ENCODE data around the gene VWA3B. TPM values are rescaled to one million over a fixed set of nuclear protein-coding genes. Genes with fewer than 3 reads are reported as not detected.

VWA3B gene
- total RNA-seq = 0.13 TPM in 1 of 2 replicates, not detected in the other

DNA sequence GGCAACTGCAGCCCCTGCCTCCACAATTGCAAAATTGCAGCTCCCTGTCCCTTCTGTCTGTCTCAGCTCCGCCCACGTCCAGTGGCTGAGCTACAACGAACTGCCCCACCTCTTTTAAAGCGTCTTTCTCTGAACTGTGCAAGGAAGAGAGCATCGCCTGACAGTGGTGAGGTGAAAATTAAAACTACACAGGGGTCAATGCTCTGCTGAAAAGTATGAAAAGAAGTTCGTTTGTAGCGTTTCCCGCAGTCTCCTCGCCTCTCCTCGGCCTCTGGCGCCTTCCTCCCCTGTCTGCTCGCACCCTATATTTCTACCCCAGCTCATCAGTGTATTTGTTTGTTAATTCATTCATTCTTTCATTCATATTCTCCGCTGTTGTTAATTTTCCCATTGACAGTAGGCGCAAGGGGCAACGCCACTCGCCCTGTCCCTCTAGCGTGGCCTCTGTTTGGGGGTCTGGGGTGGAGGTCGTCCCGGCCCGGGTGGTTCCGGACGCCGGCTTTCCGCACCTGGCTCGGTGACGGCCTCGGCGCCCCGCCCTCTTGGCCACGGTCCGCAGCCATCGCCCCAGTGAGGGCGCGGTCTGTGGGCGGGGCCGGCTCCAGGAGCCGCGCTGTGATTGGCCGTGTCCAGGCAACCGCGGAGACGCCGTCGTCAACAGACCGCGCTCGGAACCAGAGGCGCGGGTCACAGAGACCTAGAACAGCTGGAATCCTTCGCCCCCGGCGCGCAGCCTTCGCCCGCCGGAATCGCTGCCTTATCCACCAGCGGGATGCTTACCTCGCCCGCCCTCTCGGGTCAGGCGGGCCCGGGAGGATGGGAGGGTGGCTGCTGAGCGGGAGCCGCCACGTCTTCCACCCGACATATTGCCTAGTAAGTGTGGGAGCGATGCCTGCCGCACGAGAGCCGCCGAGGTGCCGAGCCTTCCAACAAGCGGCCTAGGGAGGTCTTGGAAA is at the start of gene VWA3B:
VWA3B (plus strand) TSS at position 677 of the 956 bp plus-strand sequence. CDS start 5,926 bp downstream, outside the sequence.
- Histone ChIP-seq H3K27me3 (ENCODE audit: control insufficient read depth, insufficient read depth, low read length) (peaks cover 4% of the 10 kb centered on the region), H3K36me3 (ENCODE audit: control insufficient read depth, insufficient read depth, low read length) (no peaks in the 10 kb centered on the region), H3K4me3 (ENCODE audit: low read depth, low read length) (peak within 1 kb of the TSS; percentile 45)
- TF ChIP-seq, protein P1, sequence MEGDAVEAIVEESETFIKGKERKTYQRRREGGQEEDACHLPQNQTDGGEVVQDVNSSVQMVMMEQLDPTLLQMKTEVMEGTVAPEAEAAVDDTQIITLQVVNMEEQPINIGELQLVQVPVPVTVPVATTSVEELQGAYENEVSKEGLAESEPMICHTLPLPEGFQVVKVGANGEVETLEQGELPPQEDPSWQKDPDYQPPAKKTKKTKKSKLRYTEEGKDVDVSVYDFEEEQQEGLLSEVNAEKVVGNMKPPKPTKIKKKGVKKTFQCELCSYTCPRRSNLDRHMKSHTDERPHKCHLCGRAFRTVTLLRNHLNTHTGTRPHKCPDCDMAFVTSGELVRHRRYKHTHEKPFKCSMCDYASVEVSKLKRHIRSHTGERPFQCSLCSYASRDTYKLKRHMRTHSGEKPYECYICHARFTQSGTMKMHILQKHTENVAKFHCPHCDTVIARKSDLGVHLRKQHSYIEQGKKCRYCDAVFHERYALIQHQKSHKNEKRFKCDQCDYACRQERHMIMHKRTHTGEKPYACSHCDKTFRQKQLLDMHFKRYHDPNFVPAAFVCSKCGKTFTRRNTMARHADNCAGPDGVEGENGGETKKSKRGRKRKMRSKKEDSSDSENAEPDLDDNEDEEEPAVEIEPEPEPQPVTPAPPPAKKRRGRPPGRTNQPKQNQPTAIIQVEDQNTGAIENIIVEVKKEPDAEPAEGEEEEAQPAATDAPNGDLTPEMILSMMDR (IDR thresholded peaks at IDR 0.05; ENCODE audit: insufficient read depth, low read length, severe bottlenecking) = no peak
- DNase-seq (ENCODE audit: low read depth) (peak; percentile 54), FAIRE-seq (no peak)

DNA sequence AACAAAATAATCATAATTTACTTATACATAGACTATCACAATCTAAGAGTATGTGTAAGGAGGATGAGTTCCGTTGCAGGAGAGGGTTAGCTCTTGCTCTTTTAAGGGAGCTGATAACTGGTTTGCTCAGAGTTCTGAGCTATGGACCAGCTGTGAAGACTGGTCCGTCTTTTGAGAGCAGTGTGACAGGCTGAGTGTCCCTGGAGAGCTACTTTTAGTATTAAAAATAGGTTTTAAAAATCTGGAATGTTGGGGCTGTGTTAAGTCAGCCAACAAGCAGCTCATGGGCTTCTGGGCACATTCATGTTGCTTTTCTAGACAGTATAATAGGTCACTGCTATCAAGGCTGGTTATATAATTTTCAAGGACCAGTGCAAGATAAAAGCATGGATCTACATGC is 49.8 kb upstream of the VWA3B start:
- no peak for FAIRE-seq
- no peaks in the 10 kb centered on the region for H3K36me3 ChIP-seq (ENCODE audit: control insufficient read depth, insufficient read depth, low read length)
- TF ChIP-seq, protein P1 (IDR thresholded peaks at IDR 0.05; ENCODE audit: insufficient read depth, low read length, severe bottlenecking) = no peak

DNA sequence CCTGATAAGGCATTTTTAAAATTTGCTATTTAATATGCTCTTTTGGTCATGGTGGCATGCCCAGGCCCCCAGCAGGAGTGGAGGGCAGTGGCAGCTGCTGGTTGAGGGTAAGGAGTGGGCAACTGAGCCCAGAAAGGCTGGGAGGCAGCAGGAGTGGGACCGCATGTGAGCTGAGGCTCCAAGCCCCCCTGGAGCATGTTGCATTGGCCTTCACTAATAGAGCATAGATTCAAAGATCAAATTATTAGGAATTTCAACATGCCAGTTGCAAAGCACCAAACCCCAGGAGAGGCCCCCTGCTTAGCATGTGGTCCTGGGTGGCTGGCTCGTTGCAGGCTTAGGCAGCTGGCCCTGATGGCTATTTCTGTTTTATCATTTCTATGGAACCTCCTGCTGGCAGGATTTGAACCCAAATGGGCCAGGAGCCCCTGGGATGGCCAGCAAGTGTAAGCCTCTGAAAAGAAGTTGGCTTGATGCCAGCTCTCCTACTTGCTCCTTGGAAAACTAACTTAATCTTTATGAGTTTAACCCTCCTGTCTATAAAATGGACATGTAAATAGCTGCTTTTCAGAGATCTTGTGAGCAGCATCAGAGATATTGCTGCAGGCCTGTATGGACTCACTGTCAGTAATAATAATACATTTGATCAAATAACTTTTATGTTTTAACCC is 49.2 kb upstream of the VWA3B start:
- DNase-seq (ENCODE audit: low read depth) (no peak), FAIRE-seq (no peak)
- Histone ChIP-seq H3K4me3 (ENCODE audit: low read depth, low read length) (no peak overlapping the region), H3K27me3 (ENCODE audit: control insufficient read depth, insufficient read depth, low read length) (no peaks in the 10 kb centered on the region), H3K36me3 (ENCODE audit: control insufficient read depth, insufficient read depth, low read length) (no peaks in the 10 kb centered on the region)
- TF ChIP-seq, protein P1 (IDR thresholded peaks at IDR 0.05; ENCODE audit: insufficient read depth, low read length, severe bottlenecking) = no peak

More for the DNA sequence above, 49.8 kb upstream of the VWA3B start:
- Histone ChIP-seq H3K4me3 (ENCODE audit: low read depth, low read length) (no peak overlapping the region), H3K27me3 (ENCODE audit: control insufficient read depth, insufficient read depth, low read length) (no peaks in the 10 kb centered on the region)
- no peak for DNase-seq (ENCODE audit: low read depth)

DNA sequence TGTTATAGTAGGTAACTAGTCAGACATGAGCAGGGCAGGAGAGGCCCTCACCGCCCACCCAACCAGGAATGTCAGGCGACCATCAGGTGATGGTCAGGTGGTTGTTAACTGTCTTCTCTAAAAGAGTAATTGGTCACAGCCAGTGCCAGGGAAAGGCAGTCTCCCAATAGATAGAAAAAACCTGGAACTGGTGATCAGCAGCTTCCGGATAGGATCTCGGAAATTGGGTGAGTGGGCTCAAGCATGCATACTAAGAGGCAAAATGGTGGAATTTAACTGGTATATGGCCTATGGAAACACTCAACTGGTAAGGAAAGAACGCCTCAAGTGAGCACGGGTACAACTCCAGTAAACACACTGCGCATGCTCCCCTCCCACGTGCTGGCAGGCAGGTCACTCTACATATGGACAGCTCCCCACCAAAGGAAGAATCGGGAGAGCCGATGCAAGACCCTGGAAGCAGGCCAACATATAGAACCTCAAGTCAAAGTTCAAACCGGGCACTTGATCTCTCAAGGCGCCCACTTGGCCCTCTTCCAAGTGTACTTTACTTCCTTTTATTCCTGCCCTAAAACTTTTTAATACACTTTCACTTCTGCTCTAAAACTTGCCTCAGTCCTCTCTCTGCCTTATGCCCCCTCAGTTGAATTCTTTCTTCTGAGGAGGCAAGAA is 47.7 kb upstream of the VWA3B start:
- Histone ChIP-seq H3K27me3 (ENCODE audit: control insufficient read depth, insufficient read depth, low read length) (no peaks in the 10 kb centered on the region), H3K36me3 (ENCODE audit: control insufficient read depth, insufficient read depth, low read length) (no peaks in the 10 kb centered on the region), H3K4me3 (ENCODE audit: low read depth, low read length) (no peak overlapping the region)
- DNase-seq (ENCODE audit: low read depth) (no peak), FAIRE-seq (no peak)
- TF ChIP-seq, protein P1 (IDR thresholded peaks at IDR 0.05; ENCODE audit: insufficient read depth, low read length, severe bottlenecking) = no peak

GRCh38 chr2:98040331-98040939 is 46.5 kb upstream of the VWA3B start:
- TF ChIP-seq, protein P1 (IDR thresholded peaks at IDR 0.05; ENCODE audit: insufficient read depth, low read length, severe bottlenecking) = no peak
- no peaks in the 10 kb centered on the region for H3K36me3 ChIP-seq (ENCODE audit: control insufficient read depth, insufficient read depth, low read length)
- no peak for DNase-seq (ENCODE audit: low read depth)
- H3K4me3 ChIP-seq (ENCODE audit: low read depth, low read length) = no peak overlapping the region
- H3K27me3 ChIP-seq (ENCODE audit: control insufficient read depth, insufficient read depth, low read length) = no peaks in the 10 kb centered on the region
- FAIRE-seq = no peak

All from bronchial epithelial cell (primary cell).